ENCODE results near the gene SCN7A.
"Not testable (repeated sequence)": the region's sequence is repeated elsewhere in the genome, so short reads cannot be mapped to it uniquely, and the experiment has no call there.

Gene SCN7A

DNA sequence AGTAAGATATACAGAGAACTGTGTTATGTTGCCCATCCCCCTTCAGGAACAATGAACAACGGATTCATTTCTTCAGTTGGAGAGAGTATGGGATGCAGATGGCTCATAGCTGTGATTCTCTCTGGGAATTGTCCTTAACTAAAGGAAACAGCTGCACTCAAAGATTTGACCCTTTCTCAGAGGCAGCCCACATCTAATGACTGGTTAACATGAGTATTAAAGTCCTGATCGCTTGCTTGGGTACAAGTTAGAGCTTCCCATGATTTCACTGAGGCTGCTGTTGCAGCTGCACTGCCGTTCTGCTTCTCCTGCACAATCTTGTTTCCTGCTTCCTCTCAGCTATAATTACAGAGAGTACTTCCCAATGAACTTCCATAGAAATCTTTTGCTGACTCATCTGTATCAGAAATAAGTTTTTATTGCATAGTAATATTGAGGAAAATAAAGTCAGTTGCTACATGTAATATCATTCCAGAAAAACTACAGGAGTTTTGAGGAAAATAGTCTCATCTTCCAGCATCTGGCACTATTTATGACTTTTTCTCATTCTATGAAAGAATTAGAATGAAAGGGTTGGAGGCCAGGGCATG lies 105.5 kb downstream of the SCN7A start:
- DNase-seq: no peak

DNA sequence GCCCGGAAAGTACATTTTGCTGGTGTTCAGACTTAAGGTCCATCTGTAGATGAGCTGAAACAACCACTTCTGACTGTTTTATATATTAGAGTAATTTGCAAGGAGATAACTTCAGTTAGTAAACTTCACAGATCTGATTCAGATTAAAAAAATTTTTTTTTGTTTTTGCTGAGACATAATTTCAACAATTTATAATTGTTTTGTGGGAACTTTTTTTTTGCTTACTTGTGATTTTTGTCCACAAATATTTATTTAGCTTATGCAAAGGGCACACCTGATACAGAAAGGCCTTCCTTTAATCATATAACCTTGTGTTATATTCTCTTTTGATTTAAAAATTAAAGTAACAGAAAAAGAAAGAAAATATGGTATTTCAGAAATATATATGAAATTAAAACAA lies 108.7 kb downstream of the SCN7A start:
- DNase-seq: no peak

DNA sequence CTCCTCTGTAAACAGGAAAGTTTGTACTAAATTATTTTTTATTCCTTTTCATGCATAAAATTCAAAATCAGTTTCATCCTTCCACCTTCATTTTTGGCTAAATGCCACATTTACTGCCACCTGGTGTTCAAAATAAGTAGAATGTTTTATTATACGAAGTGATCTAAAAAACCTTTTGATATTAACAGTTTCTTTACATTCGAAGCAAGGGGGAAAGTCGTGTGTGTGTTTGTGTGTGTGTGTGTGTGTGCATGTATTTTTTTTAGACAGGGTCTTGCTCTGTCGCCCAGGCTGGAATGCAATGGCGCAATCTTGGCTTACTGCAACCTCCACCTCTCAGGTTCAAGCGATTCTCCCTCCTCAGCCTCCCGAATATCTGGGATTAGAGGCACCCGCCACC lies 109.3 kb downstream of the SCN7A start:
- DNase-seq: no peak

DNA sequence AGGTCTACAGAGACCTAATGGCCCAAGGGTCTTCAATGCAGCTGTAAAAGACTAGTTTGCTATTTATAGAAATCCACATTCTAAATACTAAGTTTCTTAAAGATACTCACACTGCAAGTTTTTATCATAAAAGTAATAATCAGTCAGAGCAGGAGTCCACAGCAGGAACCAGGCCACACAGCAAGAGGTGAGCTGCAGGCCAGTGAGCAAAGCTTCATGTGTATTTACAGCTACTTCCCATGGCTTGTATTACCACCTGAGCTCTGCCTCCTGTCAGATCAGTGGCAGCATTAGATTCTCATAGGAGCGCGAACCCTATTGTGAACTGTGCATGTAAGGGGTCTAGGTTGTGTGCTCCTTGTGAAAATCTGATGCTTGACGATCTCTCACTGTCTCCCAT lies 111.6 kb downstream of the SCN7A start:
- DNase-seq: no peak

DNA sequence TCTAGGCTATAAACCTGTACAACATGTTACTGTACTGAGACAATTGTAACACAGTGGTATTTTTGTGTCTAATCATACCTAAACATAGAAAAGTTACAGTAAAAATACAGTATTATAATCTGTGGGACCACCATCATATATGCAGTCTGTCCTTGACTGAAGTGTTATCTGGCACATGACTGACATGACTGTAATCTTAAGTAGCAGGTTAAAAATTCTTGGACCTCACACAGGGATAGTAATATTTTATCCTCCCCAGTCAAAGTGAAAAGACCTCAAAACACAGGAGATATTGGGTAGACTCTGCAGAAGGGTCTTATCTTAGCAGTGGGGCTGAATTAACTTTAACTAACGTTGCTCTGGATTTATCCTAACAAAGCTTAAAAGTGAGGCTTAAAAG lies 113.4 kb downstream of the SCN7A start:
- DNase-seq: no peak

DNA sequence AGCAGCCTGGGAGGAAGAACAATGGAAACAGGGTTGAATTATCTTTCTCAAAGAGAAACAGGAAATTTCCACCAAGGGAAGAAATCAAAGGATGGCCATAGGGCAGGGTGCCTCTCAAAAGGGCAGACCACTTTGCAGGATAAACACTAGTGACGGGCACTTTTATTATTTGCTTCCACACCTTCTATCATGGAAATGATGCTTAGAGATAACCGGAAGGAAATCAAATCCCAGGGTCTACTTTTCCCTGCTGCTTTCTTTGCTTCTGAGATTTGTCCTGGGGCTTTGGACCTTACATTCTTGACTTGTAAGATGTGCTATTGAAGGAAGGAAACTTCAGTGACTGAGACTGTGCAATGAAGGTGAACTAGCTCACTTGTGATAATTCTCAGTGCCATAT lies 117.2 kb downstream of the SCN7A start:
- no peak for DNase-seq

DNA sequence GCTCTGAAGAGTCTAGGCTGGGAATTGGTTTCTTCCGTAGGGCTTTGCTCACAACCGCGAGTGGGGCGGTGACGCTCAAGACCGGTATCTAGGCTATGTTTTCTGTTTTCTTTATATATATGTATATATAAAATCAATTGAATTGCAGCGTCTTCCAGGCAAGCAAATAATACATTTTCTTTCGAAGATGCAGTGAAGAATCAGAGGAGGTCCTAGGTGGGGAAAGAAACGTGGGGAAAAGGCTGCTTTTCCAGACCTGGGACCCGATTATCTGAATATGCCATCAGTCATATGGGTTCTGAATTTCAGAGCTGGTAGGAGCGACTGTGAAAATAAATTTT lies 117.6 kb downstream of the SCN7A start:
- DNase-seq: no peak

DNA sequence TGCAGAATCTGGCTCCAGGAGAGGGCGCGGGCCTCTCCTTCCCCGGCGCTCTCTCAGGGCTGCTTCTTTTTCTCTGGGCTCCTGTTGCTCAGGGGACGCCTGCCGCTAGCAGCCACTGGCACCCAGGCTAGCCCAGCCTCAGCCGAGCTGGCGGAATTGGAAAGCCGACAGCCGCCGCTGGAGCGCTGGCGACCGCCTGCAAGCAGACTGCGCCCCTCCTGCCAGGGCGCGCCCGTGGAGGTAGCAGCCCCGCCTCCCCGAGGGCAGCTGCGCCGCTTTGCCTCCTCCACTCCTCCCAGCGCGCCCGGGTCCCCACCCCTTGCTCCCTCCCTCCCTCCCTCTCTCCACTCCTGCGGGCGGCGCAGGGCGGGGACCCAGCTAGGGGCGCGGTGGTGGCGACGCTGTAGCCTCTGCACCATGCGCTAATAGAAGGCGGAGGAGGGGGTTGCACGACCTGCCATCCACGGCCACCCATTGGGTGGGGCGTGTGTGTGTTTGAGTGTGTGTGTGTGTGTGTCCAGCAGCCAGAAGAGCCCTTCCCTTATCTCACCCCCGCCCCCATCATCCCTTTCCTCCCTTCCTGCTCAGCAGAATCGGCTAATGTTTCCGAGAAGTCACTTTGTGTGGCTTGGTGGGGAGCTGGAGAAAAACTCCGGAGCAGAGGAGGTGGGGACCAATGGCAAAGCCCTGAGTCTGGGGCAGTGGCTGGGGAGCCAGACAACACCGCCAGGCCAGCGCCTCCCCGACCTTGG lies 118.1 kb downstream of the SCN7A start, which contains the start of gene SCN9A:
TSS of gene SCN9A (minus strand) at position 209 of the 752 bp plus-strand sequence. CDS start 64,188 bp downstream, outside the sequence.
- DNase-seq: no peak

DNA sequence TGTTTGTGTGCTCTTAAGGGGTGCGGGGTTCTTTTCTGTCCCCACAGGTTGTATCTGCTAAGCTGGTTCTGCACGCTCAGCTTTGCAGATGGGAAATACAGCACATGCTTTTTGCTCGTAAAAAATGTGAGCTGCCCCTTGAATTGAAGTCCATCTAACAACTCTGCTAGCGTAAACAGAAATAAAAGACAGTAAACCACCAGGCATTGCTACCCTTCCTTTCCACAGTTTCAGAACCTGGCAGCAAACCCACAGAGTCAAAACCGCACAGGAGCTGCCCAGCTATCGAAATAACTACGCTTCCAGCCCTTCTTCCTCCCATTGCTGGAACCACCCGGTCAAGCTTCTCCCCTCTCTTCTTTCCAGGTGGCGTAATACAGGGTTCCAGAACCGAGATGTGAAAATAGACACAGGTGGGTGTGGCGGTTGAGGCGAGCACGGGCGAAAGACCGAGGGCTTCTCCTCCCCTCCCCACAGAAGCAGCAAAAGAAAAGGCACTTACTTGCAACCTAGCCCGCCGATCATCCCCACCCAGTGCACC lies 118.8 kb downstream of the SCN7A start:
- no peak for DNase-seq

DNA sequence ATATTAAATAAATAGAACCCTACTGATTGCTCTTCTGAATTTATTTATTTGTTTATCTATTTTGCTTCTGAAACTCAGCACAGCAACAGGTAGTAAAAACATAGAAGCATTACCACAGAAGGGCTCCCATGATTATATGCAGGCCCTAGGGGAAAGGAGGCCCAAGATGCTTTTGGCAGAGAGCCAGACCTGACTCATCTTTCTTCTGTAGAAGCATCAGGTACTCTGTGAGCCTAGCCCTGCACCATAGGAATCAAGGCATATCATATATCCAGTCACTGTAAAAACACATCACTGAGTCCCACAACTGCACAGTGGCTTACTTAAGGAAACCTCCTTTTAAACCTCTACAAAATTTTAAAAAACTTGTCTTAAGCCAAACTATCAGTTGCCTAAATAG lies 120.1 kb downstream of the SCN7A start:
- no peak for DNase-seq

DNA sequence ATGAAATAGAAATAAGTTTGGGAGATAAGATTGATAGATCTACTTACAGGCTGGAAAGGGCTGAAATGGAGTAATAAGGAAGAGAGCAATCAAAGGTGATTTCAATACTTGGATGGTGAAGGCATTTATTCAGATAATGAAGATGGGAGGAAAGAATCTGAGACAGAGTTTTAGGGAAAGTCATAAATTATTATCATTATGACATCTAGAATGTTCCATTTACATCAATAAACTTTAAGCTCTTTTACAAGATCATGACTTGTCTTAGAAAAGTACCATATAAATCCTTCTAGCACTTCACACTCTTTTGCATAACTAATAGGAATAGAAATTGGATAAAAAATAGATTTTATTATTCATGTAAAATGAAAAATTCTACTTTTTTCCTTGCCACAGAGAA lies 120.5 kb downstream of the SCN7A start:
- DNase-seq: no peak

DNA sequence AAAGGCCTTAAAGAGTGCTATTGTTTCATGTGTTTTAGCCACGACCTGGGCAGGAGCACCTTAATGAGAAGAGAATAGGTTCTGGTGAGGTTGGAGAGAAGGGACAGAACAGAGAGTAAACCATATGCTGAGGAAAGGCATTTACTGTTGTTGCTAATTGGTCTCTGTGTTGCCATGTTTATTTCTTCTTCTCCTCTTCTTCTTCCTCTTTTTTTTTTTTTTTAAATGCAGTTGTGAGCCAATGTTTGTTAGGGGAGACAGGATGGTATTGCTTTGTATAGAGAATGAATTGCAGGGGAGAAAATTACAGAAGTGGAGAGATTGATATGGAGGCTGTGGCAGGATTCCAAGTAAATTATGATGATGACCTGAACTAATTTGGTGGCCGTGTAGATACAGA lies 120.9 kb downstream of the SCN7A start:
- no peak for DNase-seq

DNA sequence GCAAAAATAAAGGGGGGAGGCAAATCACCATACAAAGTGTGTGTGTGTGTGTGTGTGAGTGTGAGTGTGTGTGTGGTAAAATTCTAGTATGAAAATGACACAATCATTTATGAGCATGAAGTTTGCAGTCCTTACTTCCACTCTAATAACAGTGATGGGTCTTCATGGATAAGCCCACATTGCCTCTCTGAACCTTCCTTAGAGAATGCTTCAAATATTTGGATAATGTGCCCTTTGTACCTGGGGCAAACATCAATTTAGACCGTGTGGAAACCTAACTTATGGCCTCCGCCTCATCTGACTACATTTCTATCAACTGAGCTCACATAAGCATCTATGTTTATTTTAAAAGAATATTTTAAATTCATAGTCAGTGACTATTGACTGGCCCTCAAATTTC lies 122.0 kb downstream of the SCN7A start:
- no peak for DNase-seq

DNA sequence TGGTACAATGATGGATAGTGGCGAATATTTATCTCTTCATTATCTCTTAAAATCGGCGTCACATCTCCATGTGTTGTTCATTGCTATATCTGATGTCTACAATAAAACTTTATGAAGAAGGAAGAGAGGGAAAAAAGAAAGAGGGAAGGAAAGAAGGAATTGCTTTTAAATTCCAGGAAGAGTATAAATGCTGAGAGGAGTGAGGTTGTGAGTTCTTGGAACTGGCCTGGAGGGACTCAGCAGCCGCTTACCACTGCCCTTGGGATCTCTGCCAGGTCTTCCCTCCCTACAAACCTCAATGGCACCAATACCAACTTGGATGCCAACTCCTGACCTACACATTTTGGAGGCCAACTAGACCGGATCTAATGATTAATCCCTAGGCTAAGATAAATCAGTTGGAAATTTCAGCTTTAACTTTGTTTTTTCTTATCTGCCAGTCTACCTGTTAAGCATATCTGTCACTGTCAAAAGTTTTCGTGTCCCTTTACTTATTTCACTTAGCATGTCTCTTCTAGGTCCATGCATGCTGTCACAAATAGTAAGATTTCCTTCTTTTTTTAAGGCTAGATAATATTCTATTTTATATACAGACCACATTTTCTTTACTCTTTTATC lies 128.1 kb downstream of the SCN7A start:
- no peak for DNase-seq

DNA sequence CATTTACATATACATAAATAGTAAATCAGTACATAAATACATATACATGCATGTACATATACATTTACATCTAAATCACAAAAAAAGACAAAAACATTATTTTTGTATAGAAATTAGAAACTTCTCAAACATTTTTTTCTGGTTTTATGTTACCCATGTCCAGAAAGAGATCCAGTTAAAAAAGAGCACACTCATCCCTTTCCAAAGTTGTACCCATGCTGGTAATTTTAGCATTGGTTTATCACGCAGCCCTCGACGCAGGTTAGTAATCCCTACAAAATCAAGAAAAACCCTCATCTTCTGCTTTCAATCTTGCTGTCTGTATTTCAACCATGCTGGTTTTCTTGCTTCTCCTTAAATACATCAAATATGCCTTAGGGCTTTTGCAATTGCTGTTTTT lies 128.8 kb downstream of the SCN7A start:
- DNase-seq: no peak

DNA sequence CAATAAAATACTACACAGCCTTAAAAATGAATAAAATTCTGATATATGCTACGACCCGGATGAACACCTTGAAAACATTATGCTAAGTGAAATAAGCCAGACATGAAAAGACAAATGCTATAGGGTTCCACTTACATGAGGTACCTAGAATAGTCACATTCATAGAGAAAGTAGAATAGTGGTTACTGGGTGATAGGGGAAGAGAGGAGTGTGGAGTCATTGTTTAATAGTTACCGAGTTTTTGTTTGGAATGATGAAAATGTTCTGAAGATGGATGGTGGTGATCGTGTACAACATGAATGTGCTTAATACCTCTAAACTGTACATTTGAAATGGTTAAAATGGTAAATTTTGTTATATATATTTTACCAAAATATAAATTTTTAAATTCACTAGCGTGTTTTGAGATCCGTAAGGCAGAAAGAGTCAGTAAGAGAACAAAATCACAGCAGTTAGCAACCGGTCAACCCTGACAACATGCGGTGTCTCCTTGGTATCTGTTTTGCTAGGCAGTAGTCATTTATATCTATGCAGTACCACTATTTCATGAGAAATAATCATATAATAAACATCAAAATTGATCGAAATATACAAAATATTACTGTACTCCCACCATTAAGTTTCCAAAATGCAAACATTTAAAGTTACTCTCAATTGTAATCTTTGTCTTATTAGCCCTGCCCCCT lies 129.4 kb downstream of the SCN7A start:
- DNase-seq: no peak

DNA sequence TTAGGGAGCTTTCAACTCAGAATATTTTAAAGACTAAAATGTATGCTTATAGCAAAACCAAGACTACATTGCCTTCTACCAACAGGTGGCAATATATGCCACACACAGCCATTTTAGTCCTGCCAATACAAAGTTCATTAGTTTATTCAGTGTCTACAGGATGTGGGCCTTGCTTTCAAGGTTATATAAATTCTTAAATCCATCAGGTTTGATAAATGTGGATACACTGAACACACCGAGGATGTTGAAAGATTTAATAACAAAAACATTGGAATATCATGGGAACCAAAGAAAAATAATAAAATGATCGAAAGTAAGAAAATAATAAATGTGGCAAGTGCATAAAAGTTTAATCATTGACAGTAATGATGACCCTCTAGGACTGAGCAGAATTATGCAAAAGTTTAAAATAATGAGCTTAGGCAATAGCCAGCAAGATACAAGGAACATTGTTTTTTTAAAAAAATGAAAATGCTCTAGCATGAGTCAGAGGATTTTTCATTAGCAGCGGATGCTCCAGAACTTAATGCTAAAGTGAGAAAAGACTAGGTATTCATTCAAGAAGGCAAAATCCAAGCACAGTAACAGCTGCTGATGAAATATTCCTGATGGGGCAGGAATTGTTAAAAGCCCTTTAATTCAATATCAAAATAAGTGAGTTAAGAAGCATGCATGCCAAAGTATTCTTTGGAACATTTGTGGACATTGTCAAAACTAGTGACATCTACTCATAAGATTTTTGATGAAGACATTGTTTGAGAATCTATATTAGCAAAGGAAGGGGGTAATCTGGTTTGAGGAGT lies 132.5 kb downstream of the SCN7A start:
- no peak for DNase-seq

DNA sequence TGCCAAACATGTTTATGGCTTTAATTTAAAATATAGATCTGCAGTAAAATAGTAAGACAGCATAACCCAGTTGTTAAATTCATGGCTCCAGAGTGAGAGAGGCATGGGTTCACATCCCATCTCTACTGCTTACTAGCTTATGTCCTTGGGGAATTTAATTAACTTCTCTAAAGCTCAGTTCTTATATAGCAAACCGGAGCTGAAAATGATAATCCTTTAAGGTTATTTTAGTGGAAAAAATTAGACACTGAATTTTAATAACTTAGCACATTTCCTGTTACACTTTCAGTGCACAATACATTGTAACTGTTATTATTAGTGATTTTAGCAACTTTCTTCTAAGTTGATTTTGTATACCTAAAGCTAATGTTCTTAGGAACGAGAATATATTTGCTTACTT lies 133.1 kb downstream of the SCN7A start:
- DNase-seq: no peak

DNA sequence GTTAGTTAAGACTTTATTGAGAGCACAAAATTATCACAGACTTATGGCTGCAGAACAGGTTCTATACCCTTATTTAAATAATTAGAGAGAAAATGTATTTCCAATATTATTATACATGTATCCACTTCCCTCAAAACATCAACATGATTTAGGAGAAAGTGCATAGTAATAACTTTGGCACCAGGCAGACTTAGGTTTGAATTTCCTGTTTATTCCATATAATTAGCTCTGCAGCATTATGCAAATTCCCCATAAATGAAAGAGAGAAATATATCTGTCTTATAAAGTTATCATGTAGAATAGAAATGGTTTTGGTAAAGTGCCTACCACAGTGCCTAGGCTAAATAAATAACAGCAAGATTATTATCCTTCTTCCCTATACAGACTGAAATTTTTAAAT lies 133.6 kb downstream of the SCN7A start:
- no peak for DNase-seq

DNA sequence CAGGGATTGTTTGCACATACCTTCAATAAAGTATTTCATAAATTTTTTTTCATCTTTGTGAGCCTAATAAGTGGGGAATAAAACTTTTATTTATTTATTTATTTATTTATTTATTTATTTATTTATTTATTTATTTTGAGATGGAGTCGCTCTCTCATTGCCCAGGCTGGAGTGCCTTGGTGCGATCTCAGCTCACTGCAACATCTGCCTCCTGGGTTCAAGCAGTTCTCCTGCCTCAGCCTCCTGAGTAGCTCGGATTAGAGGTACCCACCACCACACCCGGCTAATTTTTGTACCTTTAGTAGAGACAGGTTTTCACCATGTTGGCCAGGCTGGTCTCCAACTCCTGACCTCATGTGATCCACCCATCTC lies 136.1 kb downstream of the SCN7A start:
- not testable (repeated sequence) for DNase-seq

DNA sequence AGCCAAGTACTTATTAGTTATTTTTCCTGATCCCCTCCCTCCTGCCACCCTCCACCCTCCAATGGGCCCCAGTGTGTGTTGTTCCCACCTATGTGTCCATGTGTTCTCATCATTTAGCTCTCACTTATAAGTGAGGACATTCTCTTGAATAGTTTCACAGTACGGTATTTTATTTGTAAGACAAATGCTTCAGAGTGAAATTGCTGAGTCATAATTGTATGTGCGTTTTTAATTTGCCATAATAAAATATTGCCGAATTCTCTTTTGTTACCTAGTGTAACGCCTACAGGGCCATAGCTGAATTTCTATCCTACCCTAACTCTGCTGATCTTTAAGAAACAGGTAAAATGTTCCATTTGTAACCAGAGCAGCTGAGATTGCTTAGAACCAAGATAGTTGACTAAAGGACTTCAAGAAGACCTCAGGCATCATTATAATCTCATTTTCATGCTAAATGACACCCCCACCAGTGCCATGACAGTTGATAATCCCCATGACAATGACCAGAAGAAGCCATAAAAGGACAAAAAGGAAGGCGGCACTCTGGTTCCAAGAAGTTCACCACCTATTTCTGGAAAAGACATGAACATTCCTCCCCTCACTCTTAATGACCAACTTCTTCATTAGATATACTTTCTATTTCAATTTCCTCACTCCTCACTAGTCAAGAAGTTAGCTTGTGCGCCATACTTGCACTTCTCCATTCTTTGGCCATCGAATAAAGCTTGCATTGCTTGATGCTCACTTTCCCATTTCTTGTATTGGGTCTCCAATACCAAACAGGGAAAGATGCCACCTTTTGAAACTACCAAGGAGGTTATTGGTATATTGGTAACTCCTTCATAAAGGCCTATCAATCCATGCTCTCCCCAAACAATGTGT lies 136.7 kb downstream of the SCN7A start:
- no peak for DNase-seq
